ENCODE results near the gene BAZ1A.
"Not testable (repeated sequence)": the region's sequence is repeated elsewhere in the genome, so short reads cannot be mapped to it uniquely, and the experiment has no call there.

Gene BAZ1A

GRCh38 chr14:34858765-34859164 lies 16.4 kb downstream of the BAZ1A start:
- no peak for DNase-seq (ENCODE audit: low read depth in 1 of 2, low spot score in 1 of 2)

GRCh38 chr14:34857689-34858449 lies 17.3 kb downstream of the BAZ1A start:
- no peak for DNase-seq (ENCODE audit: low read depth in 1 of 2, low spot score in 1 of 2)

- no peak for DNase-seq (ENCODE audit: low read depth in 1 of 2, low spot score in 1 of 2)
These were observed 22.1 kb downstream of the BAZ1A start for GRCh38 chr14:34853041-34853440.

GRCh38 chr14:34851395-34851794 lies 23.8 kb downstream of the BAZ1A start:
- no peak for DNase-seq (ENCODE audit: low read depth in 1 of 2, low spot score in 1 of 2)

- DNase-seq (ENCODE audit: low read depth in 1 of 2, low spot score in 1 of 2): no peak
These were observed 29.3 kb downstream of the BAZ1A start for GRCh38 chr14:34845869-34846268.

GRCh38 chr14:34843011-34843554 lies 32.1 kb downstream of the BAZ1A start:
- DNase-seq (ENCODE audit: low read depth in 1 of 2, low spot score in 1 of 2): no peak

GRCh38 chr14:34837801-34838322 lies 37.3 kb downstream of the BAZ1A start:
- no peak for DNase-seq (ENCODE audit: low read depth in 1 of 2, low spot score in 1 of 2)

- DNase-seq (ENCODE audit: low read depth in 1 of 2, low spot score in 1 of 2): no peak
These were observed 39.8 kb downstream of the BAZ1A start for GRCh38 chr14:34835312-34835711.

- DNase-seq (ENCODE audit: low read depth in 1 of 2, low spot score in 1 of 2): no peak
These were observed 41.3 kb downstream of the BAZ1A start for GRCh38 chr14:34833549-34834523.

- DNase-seq (ENCODE audit: low read depth in 1 of 2, low spot score in 1 of 2): no peak
These were observed 48.5 kb downstream of the BAZ1A start for GRCh38 chr14:34826661-34827060.

GRCh38 chr14:34824826-34825225 lies 50.3 kb downstream of the BAZ1A start:
- DNase-seq (ENCODE audit: low read depth in 1 of 2, low spot score in 1 of 2): no peak

- no peak for DNase-seq (ENCODE audit: low read depth in 1 of 2, low spot score in 1 of 2)
These were observed 50.9 kb downstream of the BAZ1A start for GRCh38 chr14:34824256-34824655.

GRCh38 chr14:34817768-34818167 lies 57.4 kb downstream of the BAZ1A start:
- DNase-seq (ENCODE audit: low read depth in 1 of 2, low spot score in 1 of 2): no peak

- no peak for DNase-seq (ENCODE audit: low read depth in 1 of 2, low spot score in 1 of 2)
These were observed 65.1 kb downstream of the BAZ1A start for GRCh38 chr14:34810028-34810427.

- no peak for DNase-seq (ENCODE audit: low read depth in 1 of 2, low spot score in 1 of 2)
These were observed 68.9 kb downstream of the BAZ1A start for GRCh38 chr14:34806257-34806656.

GRCh38 chr14:34804933-34805332 lies 70.2 kb downstream of the BAZ1A start:
- DNase-seq (ENCODE audit: low read depth in 1 of 2, low spot score in 1 of 2): no peak

GRCh38 chr14:34798861-34799260 lies 76.3 kb downstream of the BAZ1A start:
- not testable (repeated sequence) for DNase-seq (ENCODE audit: low read depth in 1 of 2, low spot score in 1 of 2)

- DNase-seq (ENCODE audit: low read depth in 1 of 2, low spot score in 1 of 2): no peak
These were observed 77.2 kb downstream of the BAZ1A start for GRCh38 chr14:34797747-34798583.

GRCh38 chr14:34796902-34797301 lies 78.3 kb downstream of the BAZ1A start:
- DNase-seq (ENCODE audit: low read depth in 1 of 2, low spot score in 1 of 2): no peak

GRCh38 chr14:34794941-34795340 lies 80.2 kb downstream of the BAZ1A start:
- DNase-seq (ENCODE audit: low read depth in 1 of 2, low spot score in 1 of 2): no peak

- DNase-seq (ENCODE audit: low read depth in 1 of 2, low spot score in 1 of 2): no peak
These were observed 80.9 kb downstream of the BAZ1A start for GRCh38 chr14:34794217-34794616.
